Measurements from ENCODE around the gene ADIPOR2.
"Not testable (repeated sequence)": the region's sequence is repeated elsewhere in the genome, so short reads cannot be mapped to it uniquely, and the experiment has no call there.

ADIPOR2 gene

DNA sequence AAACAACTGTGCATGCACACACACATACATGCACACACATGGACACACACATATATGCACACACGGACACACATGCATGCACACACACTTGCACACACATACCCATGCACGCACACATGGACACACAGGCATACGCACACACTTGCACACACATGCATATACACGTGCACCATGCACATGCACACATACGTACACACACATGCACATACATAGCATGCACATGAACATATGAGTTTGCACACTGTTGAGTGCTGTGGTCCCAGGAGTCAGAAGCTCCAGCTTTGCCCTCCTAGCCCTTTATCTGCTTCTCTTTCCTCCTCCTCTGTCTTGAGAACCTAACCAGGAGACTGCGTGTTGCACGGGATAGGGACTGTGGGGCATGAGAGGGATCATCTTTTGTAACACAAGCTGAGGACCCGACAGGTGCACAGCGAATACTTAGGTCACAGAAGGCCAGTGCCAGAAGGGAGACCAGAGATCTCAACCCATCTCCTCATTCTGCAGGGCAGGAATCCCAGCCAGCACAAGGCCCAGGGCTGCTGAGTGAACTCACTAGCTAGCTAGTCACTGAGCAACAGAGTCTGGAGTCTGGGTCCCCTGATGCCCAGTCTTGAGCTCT, 126.0 kb downstream of the ADIPOR2 start:
- DNase-seq, result no peak

DNA sequence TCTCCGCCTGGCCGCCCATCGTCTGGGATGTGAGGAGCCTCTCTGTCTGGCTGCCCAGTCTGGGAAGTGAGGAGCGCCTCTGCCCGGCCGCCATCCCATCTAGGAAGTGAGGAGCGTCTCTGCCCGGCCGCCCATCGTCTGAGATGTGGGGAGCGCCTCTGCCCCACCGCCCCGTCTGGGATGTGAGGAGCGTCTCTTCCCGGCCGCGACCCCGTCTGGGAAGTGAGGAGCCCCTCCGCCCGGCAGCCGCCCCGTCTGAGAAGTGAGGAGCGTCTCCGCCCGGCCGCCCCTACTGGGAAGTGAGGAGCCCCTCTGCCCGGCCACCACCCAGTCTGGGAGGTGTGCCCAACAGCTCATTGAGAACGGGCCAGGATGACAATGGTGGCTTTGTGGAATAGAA, 127.1 kb downstream of the ADIPOR2 start:
- DNase-seq, result not testable (repeated sequence)

DNA sequence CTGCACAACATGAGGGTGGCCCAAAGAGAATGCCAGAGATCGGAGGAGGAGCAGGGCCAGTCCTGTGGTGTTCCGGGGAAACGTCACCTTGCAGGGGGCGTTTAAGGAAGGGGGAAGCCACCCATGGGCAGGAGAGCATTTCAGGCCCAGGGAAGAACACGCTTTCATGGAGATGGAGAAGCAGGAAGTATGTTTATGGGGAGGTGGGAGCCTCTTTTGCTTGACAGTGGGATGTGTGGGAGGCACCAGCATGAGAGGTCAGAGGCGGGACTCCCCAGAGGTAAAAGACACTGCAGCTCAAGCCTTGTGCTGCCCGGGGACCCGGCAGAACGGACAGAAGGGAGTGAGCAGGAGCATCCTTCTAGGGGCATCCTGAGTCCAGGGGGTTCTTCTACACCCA, 128.2 kb downstream of the ADIPOR2 start:
- no peak for DNase-seq

DNA sequence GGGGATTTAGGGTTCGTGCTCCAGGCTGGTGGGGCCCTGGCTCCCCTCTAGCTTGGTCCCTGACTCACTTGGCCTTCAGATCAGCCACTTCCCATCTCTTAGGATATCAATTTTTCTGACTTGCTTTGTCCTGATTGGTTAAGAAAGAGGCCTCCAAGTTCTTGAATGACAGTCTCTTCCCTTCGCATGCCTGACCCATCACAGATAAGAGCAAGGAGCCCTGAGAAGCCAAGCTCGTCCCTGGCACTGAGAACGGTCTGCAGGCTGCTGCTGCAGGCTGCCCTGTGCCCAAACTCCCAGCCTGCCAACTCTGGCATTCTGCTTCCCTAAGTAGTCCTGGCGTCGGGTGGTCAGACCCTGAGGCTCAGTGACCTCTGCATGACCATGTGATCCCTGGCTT, 128.7 kb downstream of the ADIPOR2 start:
- DNase-seq, result no peak

DNA sequence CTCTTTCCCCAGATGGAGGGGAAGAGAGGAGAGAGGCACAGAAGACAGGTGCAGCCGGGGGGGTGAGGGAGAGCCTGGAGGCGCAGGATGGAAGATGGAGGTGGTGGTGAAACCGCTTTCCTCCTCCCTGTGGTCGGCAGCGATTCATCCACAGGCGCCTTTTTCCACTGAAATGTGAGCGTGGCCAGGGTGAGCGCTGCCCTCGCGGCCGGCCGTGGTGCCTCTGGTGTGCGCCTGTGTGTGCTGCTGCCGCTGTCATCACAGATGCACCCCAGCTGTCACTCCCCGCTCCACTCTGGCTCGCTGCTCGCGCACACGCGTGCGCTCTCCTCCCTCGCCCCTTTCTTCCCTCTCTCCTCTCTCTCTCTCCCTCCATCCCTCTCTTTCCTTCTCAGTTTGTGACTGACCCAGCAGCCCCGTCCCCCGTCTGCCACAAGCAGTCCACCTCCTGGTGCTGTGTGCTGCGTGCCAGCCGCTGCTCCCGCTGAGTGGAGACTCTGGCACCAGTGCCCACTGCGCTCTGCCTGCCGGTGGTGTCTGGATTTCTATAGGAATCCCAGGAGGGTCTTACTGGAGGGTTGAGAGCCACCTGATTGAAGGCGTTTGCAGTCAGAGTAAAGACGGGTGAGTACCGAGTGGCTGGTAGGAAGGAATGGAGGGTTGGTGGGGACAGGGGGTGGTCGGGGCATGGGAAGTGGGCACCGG, 129.5 kb downstream of the ADIPOR2 start, which contains the start of gene LRTM2:
Gene LRTM2, plus strand, starts transcription at position 375 of the 705 bp plus-strand sequence. CDS start 7,584 bp downstream, outside the sequence.
- no peak for DNase-seq

DNA sequence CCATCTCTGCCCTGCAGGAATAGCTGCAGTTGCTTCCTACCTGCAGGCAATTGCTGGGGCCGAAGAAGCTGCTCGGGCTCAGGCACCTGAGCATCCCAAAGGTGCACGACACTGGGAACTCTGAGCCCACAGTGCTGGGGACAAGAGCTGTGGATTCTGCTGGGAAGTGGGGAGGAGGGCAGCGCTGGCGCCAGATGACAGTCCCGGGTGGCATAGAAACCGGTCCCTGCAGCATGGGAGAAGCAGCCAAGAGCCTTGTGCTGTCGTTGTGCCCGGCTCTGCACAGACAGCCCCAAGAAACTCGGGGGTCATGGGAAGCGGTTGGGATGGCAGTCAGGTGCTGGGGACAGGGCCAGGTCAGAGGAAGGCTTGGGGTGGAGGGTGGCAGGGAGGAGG, 130.0 kb downstream of the ADIPOR2 start:
- no peak for DNase-seq

DNA sequence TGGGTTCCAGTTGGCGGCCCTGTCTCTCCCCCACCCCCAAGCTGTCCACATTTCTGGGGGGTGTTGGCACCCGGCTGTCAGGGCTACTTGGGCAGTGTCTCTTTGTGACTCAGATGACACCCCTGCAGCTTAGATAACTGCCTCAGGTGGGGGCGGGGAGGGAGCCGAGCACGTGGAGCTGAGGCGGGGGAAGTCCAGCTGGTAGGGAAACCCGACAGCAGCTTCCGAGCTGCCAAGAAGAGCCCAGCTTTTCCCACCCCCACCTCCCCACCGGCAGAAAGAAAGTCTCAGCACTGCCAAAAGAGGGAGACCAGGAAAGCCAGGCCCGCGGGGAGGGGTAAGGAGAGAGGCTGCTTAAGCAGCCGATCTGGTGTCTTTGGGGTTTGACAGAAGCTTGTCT, 130.9 kb downstream of the ADIPOR2 start:
- DNase-seq, result no peak

DNA sequence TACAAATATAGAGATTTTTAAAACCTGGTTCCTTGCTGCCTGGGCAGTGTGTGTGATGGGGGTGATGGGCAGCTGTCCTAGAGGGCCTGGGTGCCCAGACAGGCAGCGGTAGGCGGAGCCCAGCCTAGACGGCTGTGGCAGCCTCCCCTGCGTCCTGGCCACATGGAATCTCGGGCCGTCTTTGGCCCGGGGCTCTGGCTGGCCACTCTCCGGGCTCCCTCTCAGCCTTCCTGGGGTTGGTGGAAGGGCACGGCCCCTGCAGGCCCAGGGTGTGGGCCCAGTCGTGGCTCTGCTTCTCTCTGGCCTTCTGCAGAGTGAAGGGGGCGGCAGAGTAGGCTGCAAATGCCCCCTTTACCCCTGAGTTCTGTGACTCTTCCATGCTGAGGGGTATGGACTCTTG, 131.8 kb downstream of the ADIPOR2 start:
- no peak for DNase-seq

DNA sequence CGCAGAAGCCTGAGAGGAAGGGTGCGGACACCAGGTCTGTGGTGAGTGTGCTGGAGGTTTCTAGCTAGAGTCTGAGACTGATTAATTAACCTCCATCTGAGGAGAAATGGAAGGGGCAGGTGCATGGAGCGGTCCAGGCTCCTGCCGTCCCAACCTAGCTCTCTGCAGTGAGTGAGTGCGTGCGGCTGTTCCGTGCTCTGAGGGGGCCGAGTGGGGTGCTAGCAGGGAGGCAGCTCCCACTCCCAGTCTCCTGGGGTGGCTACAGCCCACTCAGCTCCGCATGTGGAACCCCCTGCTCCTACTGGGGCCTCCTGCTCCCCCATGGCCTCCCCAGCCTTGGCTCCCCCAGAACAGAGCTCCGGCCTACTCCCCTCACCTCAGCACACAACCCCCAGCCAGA, 132.4 kb downstream of the ADIPOR2 start:
- DNase-seq, result no peak

DNA sequence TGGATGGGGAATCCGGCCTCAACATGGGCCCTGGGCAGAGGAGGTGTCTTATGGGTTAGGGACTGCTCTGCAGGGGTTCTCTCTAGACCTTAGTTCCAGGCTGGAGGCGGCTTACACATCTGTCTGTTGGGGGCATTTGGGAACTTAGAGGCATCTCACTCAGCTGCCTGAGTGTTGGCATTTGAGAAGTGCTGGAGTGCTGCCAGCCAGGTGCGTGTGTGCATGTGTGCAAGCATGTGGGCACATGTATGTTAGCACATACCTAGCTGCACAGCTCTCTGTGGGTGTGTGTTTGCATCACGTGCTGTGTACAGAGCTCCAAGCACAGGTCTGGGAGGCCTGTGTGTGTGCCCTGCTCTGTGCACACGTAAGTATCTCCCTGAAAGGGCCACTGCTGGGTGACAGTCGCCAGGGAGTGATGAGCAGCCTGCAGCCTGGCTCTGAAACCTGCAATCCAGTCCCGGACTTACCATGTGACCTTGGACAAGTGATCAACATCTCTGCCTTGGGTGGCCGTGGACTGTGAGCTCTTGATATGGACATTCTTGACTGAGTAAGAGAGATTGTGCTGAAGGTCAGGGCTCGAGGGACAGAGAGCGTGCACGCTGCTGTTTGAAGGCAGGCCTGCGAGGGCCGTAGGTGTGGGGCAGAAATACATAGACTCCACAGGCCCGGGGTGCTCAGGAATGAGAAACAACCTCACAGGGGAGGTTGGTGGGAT, 134.7 kb downstream of the ADIPOR2 start:
- DNase-seq, result no peak

DNA sequence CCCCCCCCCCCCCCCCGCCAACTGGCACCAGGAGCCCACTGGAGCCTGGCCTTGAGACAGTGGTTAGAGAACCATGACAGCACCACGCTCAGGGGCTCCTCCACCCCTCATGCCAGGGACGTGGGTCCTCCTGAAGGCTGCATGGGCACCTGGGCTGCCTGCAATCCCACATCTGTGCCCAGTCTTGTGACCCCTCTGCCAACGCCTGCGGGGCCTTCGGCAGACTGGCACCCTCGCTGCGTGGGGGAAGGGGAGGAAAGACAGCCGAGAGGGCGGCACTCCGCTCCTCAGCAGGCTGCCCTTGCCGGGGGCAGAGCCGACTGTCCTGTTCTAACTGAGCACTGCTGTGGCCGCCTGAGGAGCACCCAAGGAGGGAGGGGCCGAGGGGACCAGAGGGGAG, 135.5 kb downstream of the ADIPOR2 start:
- no peak for DNase-seq

DNA sequence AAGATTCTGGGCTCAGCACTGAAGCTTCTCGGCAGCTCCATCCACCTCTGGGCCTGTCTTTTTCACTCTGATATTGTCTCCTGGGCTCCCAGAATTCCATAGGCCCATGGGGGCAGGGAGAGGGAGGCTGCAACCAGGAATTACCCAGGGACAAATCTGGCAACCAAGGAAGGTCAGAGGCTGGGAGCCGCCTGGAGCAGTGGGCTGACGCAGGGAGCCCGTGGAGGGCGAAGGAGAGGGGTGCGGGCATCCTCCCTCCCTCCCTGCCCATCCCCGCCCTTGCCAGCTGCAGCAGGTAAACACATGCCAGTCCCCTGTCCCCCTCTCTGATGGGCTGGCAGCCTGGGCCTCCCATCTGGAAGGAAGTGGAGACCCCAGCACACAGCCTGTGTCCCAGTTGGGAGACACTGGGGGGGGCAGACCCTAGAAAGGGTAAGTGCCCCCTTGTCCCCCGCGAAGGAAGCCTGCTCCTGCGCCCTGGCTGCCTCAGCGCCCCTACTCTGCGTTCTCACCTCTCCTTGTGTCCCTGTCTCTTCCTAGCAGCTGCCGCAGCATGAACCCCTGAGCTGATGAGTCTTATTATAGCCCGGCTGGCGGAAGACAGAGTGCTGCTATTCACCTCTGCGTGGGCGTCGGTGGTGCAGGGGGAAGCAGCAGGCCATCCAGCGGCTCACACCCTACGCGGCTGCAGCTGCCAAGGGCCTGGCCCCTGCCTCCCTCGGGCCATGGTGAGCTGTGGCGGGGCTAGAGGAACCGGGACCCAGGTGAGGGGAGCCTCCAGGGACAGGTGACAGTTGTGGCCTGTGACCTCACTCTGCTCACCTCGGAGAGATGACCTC, 136.2 kb downstream of the ADIPOR2 start:
- no peak for DNase-seq

DNA sequence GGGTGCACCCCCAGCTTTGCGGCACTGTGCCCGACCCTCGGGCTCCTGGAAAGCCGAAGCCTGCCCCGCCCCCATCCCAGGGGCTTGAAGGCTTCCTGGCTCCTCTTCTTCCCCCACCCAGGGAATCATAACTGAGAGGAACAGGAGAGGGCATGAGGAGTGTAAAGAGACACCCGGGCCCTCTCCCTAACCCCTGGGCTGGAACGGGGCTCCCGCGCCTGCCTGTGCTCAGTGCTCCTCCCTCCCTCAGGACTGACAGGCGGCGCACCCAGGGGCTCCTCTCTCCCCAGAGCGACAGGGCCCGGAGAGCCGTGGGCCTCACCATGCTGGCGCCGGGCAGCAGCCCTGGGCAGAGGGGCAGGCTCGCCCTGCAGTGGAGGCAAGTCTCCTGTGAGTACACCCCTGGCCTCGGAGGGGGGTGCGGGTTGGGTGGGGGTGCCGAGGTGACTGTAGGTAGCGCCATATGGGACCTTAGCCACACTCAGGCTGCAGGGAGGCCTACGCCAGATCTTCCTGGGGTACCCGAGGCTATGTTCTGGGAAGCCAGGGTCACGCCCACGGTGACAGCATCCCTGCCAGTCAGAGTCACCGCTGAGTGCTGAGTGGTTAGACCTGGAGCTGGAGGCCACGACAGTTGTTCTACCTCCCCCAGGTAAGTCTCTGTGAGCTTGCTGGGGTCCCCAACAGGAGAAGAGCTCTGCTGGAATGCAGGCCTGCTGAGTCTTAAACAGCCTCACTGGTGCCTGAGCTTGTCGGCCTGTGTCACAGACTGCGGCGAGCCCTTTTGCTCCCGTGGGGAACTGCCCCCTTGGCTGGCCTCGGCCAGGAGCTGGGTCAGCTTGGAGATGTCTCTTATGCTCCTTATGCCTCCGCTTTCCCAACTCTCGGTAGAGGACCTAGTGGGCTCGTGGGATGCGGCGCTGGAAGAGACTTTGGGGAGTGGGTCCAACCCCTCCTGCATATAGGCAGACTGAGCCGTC, 137.2 kb downstream of the ADIPOR2 start:
- no peak for DNase-seq

DNA sequence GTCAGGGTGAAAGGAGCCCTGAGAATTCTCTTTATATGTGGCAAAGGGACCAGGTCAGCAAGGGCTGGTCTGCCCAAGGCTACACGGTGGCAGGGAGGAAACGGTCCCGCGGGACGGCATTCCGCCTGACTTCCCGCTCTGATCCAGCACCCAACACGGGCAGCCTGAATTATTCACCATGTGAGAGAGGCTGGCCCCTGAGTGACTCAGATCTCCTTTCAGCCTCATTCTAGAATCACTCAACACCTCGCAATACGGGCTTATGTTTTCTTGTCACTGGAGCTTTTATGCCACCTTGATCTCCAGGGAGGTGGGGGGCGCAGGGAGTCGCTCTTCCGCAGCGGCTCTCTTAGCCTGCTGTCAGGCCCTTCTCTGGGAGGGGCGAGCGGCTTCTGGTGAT, 138.0 kb downstream of the ADIPOR2 start:
- DNase-seq, result no peak

DNA sequence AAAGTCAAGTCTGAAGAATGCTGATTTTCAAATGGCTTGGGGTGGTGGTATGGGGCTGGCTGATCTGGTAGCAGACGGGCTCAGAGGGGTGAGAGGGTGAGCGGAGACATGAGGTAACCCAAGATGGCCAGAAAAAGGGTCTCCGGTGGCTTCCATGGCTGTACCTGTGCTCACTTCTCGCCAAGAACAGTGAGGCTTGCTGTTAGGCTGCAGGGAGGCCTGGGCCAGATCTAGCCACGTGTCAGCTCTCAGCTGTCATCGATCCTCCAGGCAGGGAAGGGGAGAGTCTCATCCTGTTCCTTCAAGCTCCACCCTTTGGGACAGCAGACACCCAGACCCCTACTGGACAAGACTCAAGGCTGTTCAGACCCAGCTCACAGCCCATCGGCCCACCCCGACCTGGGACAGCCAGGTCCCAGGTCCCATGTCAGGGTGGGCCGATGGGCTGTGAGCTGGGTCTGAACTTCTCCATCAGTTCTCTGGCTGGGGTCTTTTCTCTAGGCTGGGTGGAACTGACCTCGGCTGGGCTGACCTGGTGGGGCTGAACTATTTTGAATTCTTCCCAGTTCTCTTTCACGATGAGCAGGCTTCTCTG, 138.5 kb downstream of the ADIPOR2 start:
- DNase-seq, result no peak

DNA sequence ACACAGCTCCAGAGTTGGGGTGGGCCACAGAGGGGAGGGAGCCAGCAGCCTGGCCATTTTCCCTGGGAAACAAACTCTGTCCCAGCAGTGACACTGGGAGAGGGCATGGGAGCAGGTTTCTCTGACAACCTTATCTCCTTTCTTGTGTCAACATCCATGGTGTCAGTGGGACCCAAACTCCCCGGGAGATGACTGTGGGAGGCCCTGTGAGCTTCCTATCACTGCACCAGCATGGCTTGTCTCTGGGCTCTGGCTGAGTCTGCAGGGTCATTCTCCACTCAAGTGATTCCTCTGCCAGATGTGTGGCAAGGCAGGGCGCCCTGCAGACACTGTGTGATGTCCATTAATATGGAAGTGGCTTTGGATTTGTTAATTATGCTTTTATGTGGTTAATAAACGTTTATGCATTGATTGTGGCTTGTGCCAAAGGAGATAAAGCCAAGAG, 139.6 kb downstream of the ADIPOR2 start:
- no peak for DNase-seq

DNA sequence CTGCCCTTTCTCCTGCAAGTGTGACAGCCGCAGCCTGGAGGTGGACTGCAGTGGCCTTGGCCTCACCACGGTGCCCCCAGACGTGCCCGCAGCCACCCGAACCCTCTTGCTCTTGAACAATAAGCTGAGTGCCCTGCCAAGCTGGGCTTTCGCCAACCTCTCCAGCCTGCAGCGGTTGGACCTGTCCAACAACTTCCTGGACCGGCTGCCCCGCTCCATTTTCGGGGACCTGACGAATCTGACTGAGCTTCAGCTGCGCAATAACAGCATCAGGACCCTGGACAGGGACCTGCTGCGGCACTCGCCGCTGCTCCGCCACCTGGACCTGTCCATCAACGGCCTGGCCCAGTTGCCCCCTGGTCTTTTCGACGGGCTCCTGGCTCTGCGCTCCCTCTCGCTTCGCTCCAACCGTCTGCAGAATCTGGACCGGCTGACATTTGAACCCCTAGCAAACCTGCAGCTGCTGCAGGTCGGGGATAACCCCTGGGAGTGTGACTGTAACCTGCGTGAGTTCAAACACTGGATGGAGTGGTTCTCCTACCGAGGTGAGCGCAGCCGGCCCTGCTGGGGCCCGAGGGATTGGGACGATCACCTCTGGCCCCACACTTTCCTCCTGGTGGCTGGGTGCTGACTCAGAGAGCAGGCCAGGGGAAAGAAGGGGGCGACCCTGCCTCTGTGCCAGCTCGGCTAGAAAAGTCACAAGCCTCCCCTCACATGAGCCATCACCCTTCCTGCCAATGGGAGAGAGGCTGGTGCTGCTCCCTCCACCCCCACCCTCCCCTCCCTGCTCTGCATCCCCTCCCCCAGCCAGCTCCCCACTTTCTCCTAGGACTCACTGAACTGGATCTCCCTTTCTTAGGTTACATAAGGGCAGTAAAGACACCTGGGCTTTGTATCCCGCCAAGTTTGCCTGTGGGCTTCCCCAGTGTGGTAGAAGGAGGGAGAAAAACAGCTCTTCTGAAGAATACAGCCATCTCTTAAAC, 140.4 kb downstream of the ADIPOR2 start:
- peak; percentile 96 for DNase-seq

DNA sequence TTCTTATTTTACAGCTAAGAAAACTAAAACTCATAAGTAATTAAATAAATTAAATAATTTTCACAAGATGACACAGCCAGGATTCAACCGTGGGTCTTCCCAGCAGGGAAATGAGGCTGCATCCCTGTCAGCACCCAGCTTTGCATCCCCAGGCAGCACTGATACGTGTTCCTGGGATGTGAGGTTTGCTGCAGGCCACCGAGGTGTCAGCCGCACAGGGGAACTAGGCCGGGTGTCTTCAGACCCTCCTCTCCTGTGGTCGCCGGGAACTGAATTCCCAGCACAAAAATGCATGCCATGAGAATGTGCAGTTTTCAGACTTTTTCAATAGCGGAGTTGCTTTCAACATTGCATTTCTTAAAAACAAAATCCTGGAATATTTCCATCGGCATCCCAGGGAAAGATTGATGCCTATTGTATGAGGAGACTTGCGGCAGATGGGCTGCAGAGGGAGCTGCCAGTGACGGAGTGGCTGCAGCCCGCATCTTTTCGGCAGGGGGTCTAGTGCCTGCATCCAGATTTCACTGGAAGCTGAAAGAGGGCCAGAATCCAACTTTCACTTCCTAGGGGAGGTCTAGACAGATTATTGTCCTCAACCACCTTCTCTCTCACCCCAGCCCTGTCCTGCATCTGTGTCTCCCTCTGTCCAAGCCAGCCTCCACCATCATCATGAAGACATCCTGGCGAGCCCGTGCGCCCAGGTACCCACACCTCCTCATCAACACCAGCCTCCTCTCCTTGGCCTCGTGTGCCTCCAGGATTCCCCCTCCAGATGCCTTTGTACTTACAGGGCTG, 142.1 kb downstream of the ADIPOR2 start:
- DNase-seq, result no peak

DNA sequence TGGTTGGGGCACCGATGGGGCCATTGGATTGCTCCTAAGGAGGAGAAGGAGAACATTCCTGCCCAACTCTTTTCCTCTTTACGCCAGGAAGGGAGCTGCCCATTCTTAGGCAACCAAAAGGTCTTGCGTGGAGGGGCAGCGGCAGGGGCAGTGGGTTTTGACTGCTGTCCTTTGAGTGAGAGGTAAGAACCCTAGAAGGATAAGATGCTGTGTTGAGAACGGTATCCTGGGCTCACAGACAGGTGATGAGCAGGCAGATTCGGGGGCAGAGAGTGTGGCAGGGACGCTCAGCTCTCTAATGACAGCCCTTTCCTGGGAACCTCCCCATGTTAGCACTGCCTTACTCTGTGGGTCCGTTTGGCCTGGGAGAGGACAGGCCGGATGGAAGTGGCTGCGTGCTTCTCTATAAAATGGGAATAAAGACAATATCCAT, 142.7 kb downstream of the ADIPOR2 start:
- DNase-seq, result no peak

Data from islet precursor cell (in vitro differentiated cells).